ENCODE measurements around the gene PPM1H.
"Not testable (repeated sequence)": the region's sequence is repeated elsewhere in the genome, so short reads cannot be mapped to it uniquely, and the experiment has no call there.

The PPM1H gene

GRCh38 chr12:62774794-62775193 is 160.2 kb downstream of the PPM1H start:
- H3K36me3 Mint-ChIP-seq (ENCODE audit: low read depth) = no peaks in the 10 kb centered on the region
- peaks cover 6% of the 10 kb centered on the region for H3K4me1 Mint-ChIP-seq (ENCODE audit: low read depth)
- H3K27ac Mint-ChIP-seq = no peak overlapping the region
- peaks cover 7% of the 10 kb centered on the region for H3K9me3 Mint-ChIP-seq
- H3K27me3 Mint-ChIP-seq = peaks cover 4% of the 10 kb centered on the region
- no peak overlapping the region for H3K4me3 Mint-ChIP-seq
- intact Hi-C loops (cut with micrococcal nuclease) = loop anchor here (2.0 kb wide), 1 partner anchor 44 kb away; no protein-coding TSS in a partner anchor

- Mint-ChIP-seq H3K9me3 (peaks cover 7% of the 10 kb centered on the region), H3K27ac (no peak overlapping the region), H3K36me3 (ENCODE audit: low read depth) (no peaks in the 10 kb centered on the region), H3K4me3 (no peak overlapping the region), H3K27me3 (peaks cover 4% of the 10 kb centered on the region), H3K4me1 (ENCODE audit: low read depth) (peaks cover 6% of the 10 kb centered on the region)
- intact Hi-C loops (cut with micrococcal nuclease) = no loop called here
Observed at GRCh38 chr12:62772416-62772955, 162.5 kb downstream of the PPM1H start.

GRCh38 chr12:62771828-62772227 is 163.1 kb downstream of the PPM1H start:
- H3K4me3 Mint-ChIP-seq = no peak overlapping the region
- peaks cover 7% of the 10 kb centered on the region for H3K9me3 Mint-ChIP-seq
- intact Hi-C loops (cut with micrococcal nuclease) = no loop called here
- peaks cover 4% of the 10 kb centered on the region for H3K27me3 Mint-ChIP-seq
- H3K36me3 Mint-ChIP-seq (ENCODE audit: low read depth) = no peaks in the 10 kb centered on the region
- H3K4me1 Mint-ChIP-seq (ENCODE audit: low read depth) = peaks cover 6% of the 10 kb centered on the region
- no peak overlapping the region for H3K27ac Mint-ChIP-seq

GRCh38 chr12:62770381-62770780 is 164.6 kb downstream of the PPM1H start:
- Mint-ChIP-seq H3K36me3 (ENCODE audit: low read depth) (no peaks in the 10 kb centered on the region), H3K27ac (no peak overlapping the region), H3K9me3 (peaks cover 7% of the 10 kb centered on the region), H3K4me1 (ENCODE audit: low read depth) (peaks cover 6% of the 10 kb centered on the region), H3K4me3 (no peak overlapping the region), H3K27me3 (peaks cover 4% of the 10 kb centered on the region)
- intact Hi-C loops (cut with micrococcal nuclease) = no loop called here

GRCh38 chr12:62769076-62769619 is 165.8 kb downstream of the PPM1H start:
- intact Hi-C loops (cut with micrococcal nuclease) = no loop called here

GRCh38 chr12:62767946-62768345 is 167.0 kb downstream of the PPM1H start:
- Mint-ChIP-seq H3K27ac (no peak overlapping the region), H3K36me3 (ENCODE audit: low read depth) (no peaks in the 10 kb centered on the region), H3K27me3 (peaks cover 2% of the 10 kb centered on the region), H3K4me1 (ENCODE audit: low read depth) (peaks cover 6% of the 10 kb centered on the region), H3K4me3 (no peak overlapping the region), H3K9me3 (peaks cover 7% of the 10 kb centered on the region)
- intact Hi-C loops (cut with micrococcal nuclease) = no loop called here

More at GRCh38 chr12:62769076-62769619, 165.8 kb downstream of the PPM1H start:
- H3K27me3 Mint-ChIP-seq = peaks cover 2% of the 10 kb centered on the region
- H3K36me3 Mint-ChIP-seq (ENCODE audit: low read depth) = no peaks in the 10 kb centered on the region
- H3K4me1 Mint-ChIP-seq (ENCODE audit: low read depth) = peaks cover 6% of the 10 kb centered on the region
- H3K4me3 Mint-ChIP-seq = no peak overlapping the region
- no peak overlapping the region for H3K27ac Mint-ChIP-seq
- H3K9me3 Mint-ChIP-seq = peaks cover 7% of the 10 kb centered on the region

GRCh38 chr12:62767496-62767895 is 167.5 kb downstream of the PPM1H start:
- Mint-ChIP-seq H3K36me3 (ENCODE audit: low read depth) (no peaks in the 10 kb centered on the region), H3K9me3 (peaks cover 3% of the 10 kb centered on the region), H3K4me1 (ENCODE audit: low read depth) (peaks cover 2% of the 10 kb centered on the region), H3K4me3 (no peak overlapping the region), H3K27me3 (peaks cover under 1% of the 10 kb centered on the region), H3K27ac (no peak overlapping the region)
- intact Hi-C loops (cut with micrococcal nuclease) = no loop called here

GRCh38 chr12:62766496-62766895 is 168.5 kb downstream of the PPM1H start:
- H3K4me1 Mint-ChIP-seq (ENCODE audit: low read depth) = no peaks in the 10 kb centered on the region
- H3K27me3 Mint-ChIP-seq = no peaks in the 10 kb centered on the region
- no peak overlapping the region for H3K4me3 Mint-ChIP-seq
- no peak overlapping the region for H3K27ac Mint-ChIP-seq
- intact Hi-C loops (cut with micrococcal nuclease) = no loop called here
- H3K9me3 Mint-ChIP-seq = no peaks in the 10 kb centered on the region
- no peaks in the 10 kb centered on the region for H3K36me3 Mint-ChIP-seq (ENCODE audit: low read depth)

GRCh38 chr12:62763861-62764645 is 170.9 kb downstream of the PPM1H start:
- H3K36me3 Mint-ChIP-seq (ENCODE audit: low read depth) = no peaks in the 10 kb centered on the region
- H3K27ac Mint-ChIP-seq = no peak overlapping the region
- intact Hi-C loops (cut with micrococcal nuclease) = no loop called here
- no peaks in the 10 kb centered on the region for H3K4me1 Mint-ChIP-seq (ENCODE audit: low read depth)
- no peak overlapping the region for H3K4me3 Mint-ChIP-seq
- no peaks in the 10 kb centered on the region for H3K27me3 Mint-ChIP-seq
- no peaks in the 10 kb centered on the region for H3K9me3 Mint-ChIP-seq

- H3K4me3 Mint-ChIP-seq = no peak overlapping the region
- no peaks in the 10 kb centered on the region for H3K4me1 Mint-ChIP-seq (ENCODE audit: low read depth)
- H3K27ac Mint-ChIP-seq = no peak overlapping the region
- no peaks in the 10 kb centered on the region for H3K36me3 Mint-ChIP-seq (ENCODE audit: low read depth)
- no peaks in the 10 kb centered on the region for H3K9me3 Mint-ChIP-seq
- intact Hi-C loops (cut with micrococcal nuclease) = no loop called here
- H3K27me3 Mint-ChIP-seq = no peaks in the 10 kb centered on the region
Observed at GRCh38 chr12:62763312-62763711, 171.6 kb downstream of the PPM1H start.

- no peak overlapping the region for H3K4me3 Mint-ChIP-seq
- H3K36me3 Mint-ChIP-seq (ENCODE audit: low read depth) = no peaks in the 10 kb centered on the region
- H3K9me3 Mint-ChIP-seq = no peaks in the 10 kb centered on the region
- H3K27ac Mint-ChIP-seq = no peak overlapping the region
- H3K4me1 Mint-ChIP-seq (ENCODE audit: low read depth) = no peaks in the 10 kb centered on the region
- no peaks in the 10 kb centered on the region for H3K27me3 Mint-ChIP-seq
- intact Hi-C loops (cut with micrococcal nuclease) = no loop called here
Observed at GRCh38 chr12:62762645-62763044, 172.3 kb downstream of the PPM1H start.

GRCh38 chr12:62761658-62762057 is 173.3 kb downstream of the PPM1H start:
- H3K36me3 Mint-ChIP-seq (ENCODE audit: low read depth) = no peaks in the 10 kb centered on the region
- intact Hi-C loops (cut with micrococcal nuclease) = no loop called here
- no peak overlapping the region for H3K4me3 Mint-ChIP-seq
- no peak overlapping the region for H3K27ac Mint-ChIP-seq
- H3K9me3 Mint-ChIP-seq = no peaks in the 10 kb centered on the region
- H3K4me1 Mint-ChIP-seq (ENCODE audit: low read depth) = peaks cover 5% of the 10 kb centered on the region
- H3K27me3 Mint-ChIP-seq = no peaks in the 10 kb centered on the region

- peaks cover 5% of the 10 kb centered on the region for H3K4me1 Mint-ChIP-seq (ENCODE audit: low read depth)
- H3K9me3 Mint-ChIP-seq = no peaks in the 10 kb centered on the region
- intact Hi-C loops (cut with micrococcal nuclease) = no loop called here
- no peaks in the 10 kb centered on the region for H3K27me3 Mint-ChIP-seq
- no peak overlapping the region for H3K27ac Mint-ChIP-seq
- no peaks in the 10 kb centered on the region for H3K36me3 Mint-ChIP-seq (ENCODE audit: low read depth)
- H3K4me3 Mint-ChIP-seq = no peak overlapping the region
Observed at GRCh38 chr12:62760779-62761178, 174.2 kb downstream of the PPM1H start.

- H3K27ac Mint-ChIP-seq; intact Hi-C loops (cut with micrococcal nuclease); H3K9me3 Mint-ChIP-seq; H3K4me3 Mint-ChIP-seq; H3K4me1 Mint-ChIP-seq (ENCODE audit: low read depth); H3K36me3 Mint-ChIP-seq (ENCODE audit: low read depth); H3K27me3 Mint-ChIP-seq: not testable (repeated sequence)
Observed at GRCh38 chr12:62760341-62760740, 174.6 kb downstream of the PPM1H start.
